Vagina (tissue), 2 donors: ENCODE results near the gene HACD4. TPM values are rescaled to one million over a fixed set of nuclear protein-coding genes. Genes with fewer than 3 reads are reported as not detected.

Source experiments
- DNase-seq, 2 donors: peaks; one replicate each; pipeline ENCODE4 v3.0.0-alpha.2; 2017; ENCODE audit errors: extremely low spot score in 2 of 2
- H3K27ac ChIP-seq: fragments of 200-600 bp; sonication (generic); one replicate; pipeline ENCODE4 v1.5.1; 2019
- H3K27me3 ChIP-seq: fragments of 200-600 bp; sonication (generic); one replicate; pipeline ENCODE4 v1.5.1; 2019
- H3K36me3 ChIP-seq, 2 donors: fragments of 200-600 bp; sonication (generic); one replicate each; pipeline ENCODE4 v1.5.1; 2017 to 2019
- H3K4me1 ChIP-seq: fragments of 200-600 bp; sonication (generic); one replicate; pipeline ENCODE4 v1.5.1; 2019
- H3K4me3 ChIP-seq, 2 donors: fragments of 200-600 bp; sonication (generic); 1 replicate in 1 of 2; 2 replicates in 1 of 2; pipeline ENCODE4 v1.5.1; 2016 to 2019
- H3K9me3 ChIP-seq: fragments of 200-600 bp; sonication (generic); one replicate; pipeline ENCODE4 v1.5.1; 2019
- POLR2A ChIP-seq, 2 donors: fragments of 450-650 bp; IDR thresholded peaks; one replicate each; pipeline ENCODE4 v1.6.1; 2017; ENCODE audit warnings: antibody characterized with exemption in 2 of 2, mild to moderate bottlenecking in 2 of 2, moderate library complexity in 2 of 2
- POLR2AphosphoS5 ChIP-seq, 2 donors: sonication (generic); formaldehyde crosslinking; IDR thresholded peaks; one replicate each; pipeline ENCODE4 v1.9.0; 2017; ENCODE audit warnings: antibody characterized with exemption in 2 of 2, mild to moderate bottlenecking in 2 of 2, low read depth in 1 of 2; ENCODE audit not compliant: insufficient read depth in 1 of 2
- intact Hi-C: fragments of 100-400 bp; cut with DNase I; formaldehyde crosslinking; loops from one replicate; pipeline ENCODE4 v1.15.1; 2023
- total RNA-seq: library from RNA; depleted of rRNA; stranded (reverse); fragments of >200 nt; gene quantifications from one replicate; pipeline ENCODE4 v1.2.3, GENCODE V29; 2016
- TF ChIP-seq, protein P1 (sequence below), 3 experiments: fragments of 450-650 bp in 2 of 3; fragments of 200-600 bp in 1 of 3; sonication (generic) in 1 of 3; IDR thresholded peaks; one replicate each; pipeline ENCODE4 v1.5.1; 2017 to 2019; ENCODE audit warnings: antibody characterized with exemption in 3 of 3, mild to moderate bottlenecking in 2 of 3, moderate library complexity in 2 of 3

The HACD4 gene
- total RNA-seq, 1 donor from 2014 or later = 3.2 TPM

DNA sequence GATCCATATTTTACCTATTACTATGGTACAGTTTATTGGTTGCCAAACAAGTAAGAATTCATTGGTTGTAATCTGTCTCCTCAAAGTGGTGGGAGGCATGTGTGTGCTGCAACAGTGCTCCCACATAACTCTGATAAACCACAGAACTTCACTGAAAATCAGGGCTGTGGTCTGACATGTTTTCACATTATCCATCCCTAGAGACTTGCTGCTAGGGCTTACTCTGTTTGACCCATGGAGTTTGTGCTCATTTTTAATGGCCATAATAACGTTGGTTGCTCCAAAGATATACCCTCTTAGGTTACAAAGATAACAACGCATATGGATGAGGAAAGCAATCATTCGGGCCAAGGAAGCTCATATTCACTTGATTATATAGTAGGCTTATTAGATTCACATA, 37.0 kb downstream of the HACD4 start:
- Histone ChIP-seq H3K9me3 (no peaks in the 10 kb centered on the region), H3K36me3 (peaks cover 0 to 11% of the 10 kb centered on the region in 2 donors), H3K27me3 (no peaks in the 10 kb centered on the region), H3K27ac (no peak overlapping the region), H3K4me3 (no peak overlapping the region), H3K4me1 (no peaks in the 10 kb centered on the region)
- TF ChIP-seq POLR2A (IDR thresholded peaks at IDR 0.05) (no peak), POLR2AphosphoS5 (IDR thresholded peaks at IDR 0.05; ENCODE audit: insufficient read depth in 1 of 2, low read depth in 1 of 2) (no peak)
- TF ChIP-seq, protein P1, sequence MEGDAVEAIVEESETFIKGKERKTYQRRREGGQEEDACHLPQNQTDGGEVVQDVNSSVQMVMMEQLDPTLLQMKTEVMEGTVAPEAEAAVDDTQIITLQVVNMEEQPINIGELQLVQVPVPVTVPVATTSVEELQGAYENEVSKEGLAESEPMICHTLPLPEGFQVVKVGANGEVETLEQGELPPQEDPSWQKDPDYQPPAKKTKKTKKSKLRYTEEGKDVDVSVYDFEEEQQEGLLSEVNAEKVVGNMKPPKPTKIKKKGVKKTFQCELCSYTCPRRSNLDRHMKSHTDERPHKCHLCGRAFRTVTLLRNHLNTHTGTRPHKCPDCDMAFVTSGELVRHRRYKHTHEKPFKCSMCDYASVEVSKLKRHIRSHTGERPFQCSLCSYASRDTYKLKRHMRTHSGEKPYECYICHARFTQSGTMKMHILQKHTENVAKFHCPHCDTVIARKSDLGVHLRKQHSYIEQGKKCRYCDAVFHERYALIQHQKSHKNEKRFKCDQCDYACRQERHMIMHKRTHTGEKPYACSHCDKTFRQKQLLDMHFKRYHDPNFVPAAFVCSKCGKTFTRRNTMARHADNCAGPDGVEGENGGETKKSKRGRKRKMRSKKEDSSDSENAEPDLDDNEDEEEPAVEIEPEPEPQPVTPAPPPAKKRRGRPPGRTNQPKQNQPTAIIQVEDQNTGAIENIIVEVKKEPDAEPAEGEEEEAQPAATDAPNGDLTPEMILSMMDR (IDR thresholded peaks at IDR 0.05) = no peak
- intact Hi-C loops = no loop called here
- no peak for DNase-seq

DNA sequence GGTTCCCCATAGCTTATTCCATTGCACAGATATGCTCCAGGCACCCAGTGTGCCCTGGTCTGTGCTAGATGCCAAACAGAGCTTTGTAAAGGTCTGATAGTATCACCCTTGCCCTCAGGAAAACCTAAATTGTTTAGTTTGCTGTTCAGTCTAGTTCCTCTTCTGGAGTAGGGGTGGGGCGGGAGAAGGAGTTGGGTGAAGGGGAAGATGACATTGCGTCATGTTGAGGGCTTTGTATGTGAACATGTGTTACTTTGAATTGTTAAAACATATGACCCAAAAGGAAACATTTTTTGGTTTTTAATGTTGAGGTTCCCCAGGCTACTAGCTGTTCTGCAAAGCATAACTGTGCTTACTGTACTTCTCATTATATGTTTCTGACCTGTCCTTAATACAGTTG, 40.6 kb downstream of the HACD4 start:
- Histone ChIP-seq H3K36me3 (peaks cover 0 to 11% of the 10 kb centered on the region in 2 donors), H3K27me3 (no peaks in the 10 kb centered on the region), H3K4me3 (no peak overlapping the region), H3K27ac (no peak overlapping the region), H3K9me3 (no peaks in the 10 kb centered on the region), H3K4me1 (no peaks in the 10 kb centered on the region)
- intact Hi-C loops = no loop called here
- DNase-seq = no peak
- TF ChIP-seq POLR2A (IDR thresholded peaks at IDR 0.05) = no peak
- TF ChIP-seq, protein P1 (IDR thresholded peaks at IDR 0.05) = no peak
- no peak for TF ChIP-seq POLR2AphosphoS5 (IDR thresholded peaks at IDR 0.05; ENCODE audit: insufficient read depth in 1 of 2, low read depth in 1 of 2)

DNA sequence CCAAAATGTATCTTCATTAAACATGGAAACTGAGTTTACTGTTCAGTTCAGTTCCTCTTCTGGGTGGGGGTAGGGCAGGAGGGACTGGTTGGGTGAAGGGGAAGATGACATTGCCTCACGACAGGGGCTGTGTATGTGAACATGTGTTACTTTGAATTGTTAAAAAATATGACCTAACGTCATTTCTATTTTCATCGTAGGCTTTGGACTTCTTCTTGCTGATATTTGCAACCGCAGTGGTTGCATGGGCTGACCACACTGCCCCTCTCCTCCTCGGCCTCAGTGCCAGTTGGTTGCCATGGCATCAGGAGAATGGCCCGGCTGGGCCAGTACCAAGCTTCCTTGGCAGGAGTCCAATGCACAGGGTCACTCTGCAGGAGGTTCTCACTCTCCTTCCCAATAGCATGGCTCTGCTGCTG, 41.5 kb downstream of the HACD4 start:
- Histone ChIP-seq H3K27ac (no peak overlapping the region), H3K4me1 (peaks cover 1% of the 10 kb centered on the region), H3K36me3 (peaks cover 0 to 11% of the 10 kb centered on the region in 2 donors), H3K27me3 (no peaks in the 10 kb centered on the region), H3K9me3 (no peaks in the 10 kb centered on the region), H3K4me3 (no peak overlapping the region)
- DNase-seq = no peak
- intact Hi-C loops = no loop called here
- TF ChIP-seq, protein P1 (IDR thresholded peaks at IDR 0.05) = no peak
- no peak for TF ChIP-seq POLR2A (IDR thresholded peaks at IDR 0.05)
- no peak for TF ChIP-seq POLR2AphosphoS5 (IDR thresholded peaks at IDR 0.05; ENCODE audit: insufficient read depth in 1 of 2, low read depth in 1 of 2)

DNA sequence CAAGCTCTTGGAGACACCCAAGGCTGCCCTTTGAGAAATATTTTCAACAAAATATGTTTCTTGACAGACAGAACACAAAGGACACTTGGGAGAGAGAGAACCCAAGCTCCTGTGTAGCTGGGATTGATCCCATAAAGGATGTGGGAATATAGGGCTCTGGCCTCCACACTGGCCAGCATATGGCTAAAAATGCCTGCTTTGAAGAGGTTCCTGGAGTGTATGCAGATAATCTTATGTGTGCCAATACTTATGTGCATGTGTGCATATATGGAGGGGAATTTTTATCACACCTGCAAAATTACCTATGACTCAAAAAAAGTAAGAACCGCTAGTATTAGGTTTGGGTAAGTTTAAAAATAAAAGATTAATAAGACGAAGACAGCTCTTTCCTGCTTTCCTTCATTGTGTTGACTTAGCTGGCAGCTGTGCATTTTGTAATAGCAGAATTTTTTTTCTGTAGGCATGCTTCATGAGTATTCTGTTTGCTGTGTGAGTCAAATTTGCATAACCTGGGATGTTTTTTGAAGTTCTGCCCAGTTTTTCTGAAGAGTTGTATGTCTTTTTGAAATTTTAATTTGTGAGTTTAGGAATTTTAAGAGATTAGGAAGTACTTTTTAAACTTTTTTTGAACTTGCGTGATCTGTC, 42.6 kb downstream of the HACD4 start:
- Histone ChIP-seq H3K27ac (no peak overlapping the region), H3K4me3 (no peak overlapping the region), H3K4me1 (peaks cover 12% of the 10 kb centered on the region), H3K9me3 (no peaks in the 10 kb centered on the region), H3K27me3 (no peaks in the 10 kb centered on the region), H3K36me3 (peaks cover 0 to 11% of the 10 kb centered on the region in 2 donors)
- no peak for DNase-seq
- intact Hi-C loops = no loop called here
- TF ChIP-seq POLR2AphosphoS5 (IDR thresholded peaks at IDR 0.05; ENCODE audit: insufficient read depth in 1 of 2, low read depth in 1 of 2) = no peak
- TF ChIP-seq, protein P1 (IDR thresholded peaks at IDR 0.05) = no peak

DNA sequence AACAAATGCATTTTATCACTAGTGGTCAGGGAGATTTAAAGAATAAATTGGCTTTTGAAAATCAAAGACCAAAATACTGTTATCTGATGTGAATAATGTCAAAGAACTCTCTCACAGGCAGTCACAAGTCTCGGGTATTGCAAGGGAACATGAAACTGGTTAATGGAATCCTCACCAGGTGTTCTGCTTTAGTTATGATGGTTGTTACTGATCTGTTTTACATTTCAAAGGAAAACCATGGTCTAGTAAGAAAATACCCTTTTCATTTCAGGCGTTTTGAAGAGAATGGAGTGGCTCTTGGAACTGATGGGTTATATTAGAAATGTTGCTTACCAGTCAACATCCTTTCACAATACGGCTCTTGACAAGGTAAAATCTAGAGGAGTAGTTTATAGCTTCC, 43.4 kb downstream of the HACD4 start:
- Histone ChIP-seq H3K36me3 (peaks cover 0 to 11% of the 10 kb centered on the region in 2 donors), H3K4me3 (no peak overlapping the region), H3K27ac (no peak overlapping the region), H3K4me1 (peaks cover 14% of the 10 kb centered on the region), H3K27me3 (no peaks in the 10 kb centered on the region), H3K9me3 (no peaks in the 10 kb centered on the region)
- TF ChIP-seq, protein P1 (IDR thresholded peaks at IDR 0.05) = no peak
- TF ChIP-seq POLR2AphosphoS5 (IDR thresholded peaks at IDR 0.05; ENCODE audit: insufficient read depth in 1 of 2, low read depth in 1 of 2) = no peak
- TF ChIP-seq POLR2A (IDR thresholded peaks at IDR 0.05) = no peak
- no peak for DNase-seq
- intact Hi-C loops = no loop called here
